IMR-90 (cell line): ENCODE results near the gene LIN37. TPM values are rescaled to one million over a fixed set of nuclear protein-coding genes. Genes with fewer than 3 reads are reported as not detected.

Experiments
- ATAC-seq: fragments of 200-7000 bp; cut with Tn5 transposase; 2 replicates; pipeline ENCODE4 v1.9.1; 2020; ENCODE audit warnings: low read depth, mild to moderate bottlenecking, moderate library complexity
- BruUV-seq: library from RNA; stranded (reverse); fragments of 400-500 nt; replicated peaks from 2 replicates; lab custom pipeline; 2021; lab: Mats Ljungman, UMichigan
- CTCF ChIA-PET: fragments of 300-600 bp; formaldehyde crosslinking; extraction: SDS; loops from one replicate; lab custom pipeline; 2021; ENCODE audit warnings: antibody characterized with exemption; lab: Yijun Ruan, JAX
- POLR2A ChIA-PET: fragments of 300-600 bp; sonication (Branson Sonifier 250); formaldehyde crosslinking; loops from one replicate; lab custom pipeline; 2022; ENCODE audit warnings: antibody characterized with exemption; ENCODE audit not compliant: unreplicated experiment; lab: Charles Lee
- DNase-seq: peaks from one replicate; pipeline ENCODE4 v3.0.0; 2013
- H2AFZ ChIP-seq: replicated peaks from 2 replicates; pipeline ENCODE3; 2013; ENCODE audit warnings: low read length, mild to moderate bottlenecking; ENCODE audit not compliant: poor library complexity
- H2AK5ac ChIP-seq: 2 replicates; pipeline ENCODE4 v1.6.1; 2013; ENCODE audit warnings: low read depth, low read length, inconsistent platforms
- H2AK9ac ChIP-seq: replicated peaks from 2 replicates; pipeline ENCODE3; 2013; ENCODE audit warnings: mild to moderate bottlenecking, low read depth, low read length, moderate library complexity; ENCODE audit not compliant: poor library complexity
- H2BK120ac ChIP-seq: 2 replicates; pipeline ENCODE4 v1.6.1; 2013; ENCODE audit warnings: low read depth, low read length, inconsistent platforms
- H2BK15ac ChIP-seq: 3 replicates; pipeline ENCODE4 v1.6.1; 2013; ENCODE audit warnings: low read depth, low read length, inconsistent platforms
- H2BK20ac ChIP-seq: 2 replicates; pipeline ENCODE4 v1.6.1; 2013; ENCODE audit warnings: low read depth, mild to moderate bottlenecking, inconsistent platforms, low read length, moderate library complexity
- H2BK5ac ChIP-seq: 2 replicates; pipeline ENCODE4 v1.6.1; 2013; ENCODE audit warnings: mild to moderate bottlenecking, low read depth, low read length, inconsistent platforms; ENCODE audit not compliant: poor library complexity, severe bottlenecking
- H3K14ac ChIP-seq: replicated peaks from 2 replicates; pipeline ENCODE4 v1.6.1; 2013; ENCODE audit warnings: low read depth, low read length, inconsistent platforms
- H3K18ac ChIP-seq: 2 replicates; pipeline ENCODE4 v1.6.1; 2013; ENCODE audit warnings: low read depth, low read length, control low read depth
- H3K23ac ChIP-seq: 2 replicates; pipeline ENCODE4 v1.6.1; 2013; ENCODE audit warnings: low read depth, low read length, inconsistent platforms
- H3K27ac ChIP-seq: 2 replicates; pipeline ENCODE4 v1.5.1; 2013; ENCODE audit warnings: mild to moderate bottlenecking, control low read depth, low read length; ENCODE audit not compliant: insufficient read depth
- H3K27me3 ChIP-seq: 2 replicates; pipeline ENCODE4 v1.6.1; 2013; ENCODE audit warnings: low read length; ENCODE audit not compliant: control insufficient read depth, insufficient read depth
- H3K36me3 ChIP-seq: 2 replicates; pipeline ENCODE4 v1.6.1; 2013; ENCODE audit warnings: low read length, mixed read lengths; ENCODE audit not compliant: control insufficient read depth, insufficient read depth
- H3K4ac ChIP-seq: 2 replicates; pipeline ENCODE4 v1.6.1; 2013; ENCODE audit warnings: low read depth, low read length, inconsistent platforms
- H3K4me1 ChIP-seq: 2 replicates; pipeline ENCODE4 v1.6.1; 2013; ENCODE audit warnings: low read length, mixed read lengths; ENCODE audit not compliant: control insufficient read depth, insufficient read depth
- H3K4me2 ChIP-seq: 2 replicates; pipeline ENCODE4 v1.6.1; 2013; ENCODE audit warnings: low read depth, mild to moderate bottlenecking, control low read depth, low read length, moderate library complexity
- H3K4me3 ChIP-seq: 2 replicates; pipeline ENCODE4 v1.5.1; 2013; ENCODE audit warnings: low read depth, mild to moderate bottlenecking, control low read depth, low read length, moderate library complexity; ENCODE audit not compliant: insufficient read depth
- H3K56ac ChIP-seq: 2 replicates; pipeline ENCODE4 v1.6.1; 2013; ENCODE audit warnings: low read length, inconsistent platforms; ENCODE audit not compliant: insufficient read depth; ENCODE audit errors: extremely low read depth
- H3K79me1 ChIP-seq, 2 experiments: 2 replicates each; pipeline ENCODE4 v1.6.1; 2013; ENCODE audit warnings: low read length in 2 of 2, inconsistent platforms in 1 of 2, low read depth in 1 of 2
- H3K9ac ChIP-seq: 2 replicates; pipeline ENCODE4 v1.6.1; 2013; ENCODE audit warnings: low read depth, low read length, control low read depth
- H3K9me1 ChIP-seq: 2 replicates; pipeline ENCODE4 v1.6.1; 2013; ENCODE audit warnings: low read length, inconsistent platforms; ENCODE audit not compliant: insufficient read depth
- H3K9me3 ChIP-seq: 2 replicates; pipeline ENCODE4 v1.6.1; 2013; ENCODE audit warnings: low read length; ENCODE audit not compliant: control insufficient read depth, insufficient read depth
- H4K20me1 ChIP-seq: 2 replicates; pipeline ENCODE4 v1.6.1; 2013; ENCODE audit warnings: low read length, inconsistent platforms; ENCODE audit not compliant: insufficient read depth
- H4K5ac ChIP-seq: 2 replicates; pipeline ENCODE4 v1.6.1; 2013; ENCODE audit warnings: mild to moderate bottlenecking, low read depth, low read length, control low read depth
- H4K8ac ChIP-seq, 2 experiments: 2 replicates each; pipeline ENCODE4 v1.6.1; 2013; ENCODE audit warnings: low read depth in 2 of 2, low read length in 2 of 2, control low read depth in 1 of 2, inconsistent platforms in 1 of 2
- H4K91ac ChIP-seq: 2 replicates; pipeline ENCODE4 v1.6.1; 2013; ENCODE audit warnings: low read depth, low read length, inconsistent platforms; ENCODE audit not compliant: insufficient read depth
- BHLHE40 ChIP-seq: fragments of 150-350 bp; IDR thresholded peaks from 2 replicates; pipeline ENCODE4 v1.6.1; 2016; ENCODE audit warnings: mild to moderate bottlenecking, low read depth, low read length
- CEBPB ChIP-seq: IDR thresholded peaks from 2 replicates; pipeline ENCODE4 v1.6.1; 2012; ENCODE audit warnings: low read depth, low read length, improper control_type of control experiment
- CTCF ChIP-seq: conservative IDR thresholded peaks from 2 replicates; pipeline ENCODE4 v1.5.1; 2012; ENCODE audit warnings: mild to moderate bottlenecking, low read depth, low read length, improper control_type of control experiment
- ELK1 ChIP-seq: fragments of 150-350 bp; IDR thresholded peaks from 2 replicates; pipeline ENCODE4 v1.6.1; 2016; ENCODE audit warnings: low read depth, mild to moderate bottlenecking, low read length, moderate library complexity, borderline replicate concordance
- FOS ChIP-seq: fragments of 150-350 bp; IDR thresholded peaks from 2 replicates; pipeline ENCODE4 v1.6.1; 2016; ENCODE audit warnings: low read depth, low read length
- MAFK ChIP-seq: IDR thresholded peaks from 2 replicates; pipeline ENCODE4 v1.6.1; 2012; ENCODE audit warnings: low read depth, low read length, improper control_type of control experiment
- MAZ ChIP-seq: IDR thresholded peaks from 2 replicates; pipeline ENCODE4 v1.6.1; 2012; ENCODE audit warnings: low read depth, mild to moderate bottlenecking, low read length, improper control_type of control experiment, moderate library complexity, borderline replicate concordance
- MXI1 ChIP-seq: IDR thresholded peaks from 2 replicates; pipeline ENCODE4 v1.6.1; 2012; ENCODE audit warnings: low read depth, mild to moderate bottlenecking, low read length, moderate library complexity, borderline replicate concordance
- NFE2L2 ChIP-seq: fragments of 150-350 bp; IDR thresholded peaks from 2 replicates; pipeline ENCODE4 v1.6.1; 2016; ENCODE audit warnings: low read depth, mild to moderate bottlenecking, low read length
- RAD21 ChIP-seq: IDR thresholded peaks from 2 replicates; pipeline ENCODE4 v1.6.1; 2012; ENCODE audit warnings: low read length, improper control_type of control experiment
- RCOR1 ChIP-seq: IDR thresholded peaks from 2 replicates; pipeline ENCODE4 v1.6.1; 2012; ENCODE audit warnings: mild to moderate bottlenecking, low read length, improper control_type of control experiment; ENCODE audit not compliant: insufficient replicate concordance
- RFX5 ChIP-seq: IDR thresholded peaks from 2 replicates; pipeline ENCODE4 v1.8.0; 2012; ENCODE audit warnings: low read depth, mild to moderate bottlenecking, low read length, moderate library complexity
- SMC3 ChIP-seq: fragments of 150-350 bp; IDR thresholded peaks from 2 replicates; pipeline ENCODE4 v1.6.1; 2016; ENCODE audit warnings: low read depth, mild to moderate bottlenecking, antibody characterized with exemption, low read length, moderate library complexity
- USF2 ChIP-seq: fragments of 150-350 bp; IDR thresholded peaks from 2 replicates; pipeline ENCODE4 v1.6.1; 2017; ENCODE audit warnings: mild to moderate bottlenecking, antibody characterized with exemption, low read length, low read depth
- WGBS, 2 experiments: methylation state at CpG; one replicate each; pipeline versions ENCODE4 v1.1.5 to v1.1.7; 2013; ENCODE audit warnings: missing lambda C conversion rate in 2 of 2; ENCODE audit not compliant: insufficient read length in 1 of 2; ENCODE audit errors: extremely low coverage in 2 of 2; 5-methylcytosine and 5-hydroxymethylcytosine counted together
- dilution Hi-C: fragments of 300-500 bp; cut with HindIII; formaldehyde crosslinking; loops from one replicate; pipeline ENCODE4 v1.14.3; 2018; ENCODE audit warnings: low sequenced_read_pairs; ENCODE audit not compliant: unreplicated experiment
- in situ Hi-C: fragments of 300-500 bp; cut with MboI; formaldehyde crosslinking; loops from 3 replicates; pipeline ENCODE4 v1.14.3; 2019; ENCODE audit warnings: low sequenced_read_pairs, inconsistent platforms, mixed read lengths
- intact Hi-C: fragments of 100-400 bp; cut with micrococcal nuclease; formaldehyde crosslinking; loops from 2 replicates; pipeline ENCODE4 v1.10.0; 2022
- polyA plus RNA-seq, 3 experiments: library from polyadenylated mRNA; depleted of rRNA; stranded (reverse); fragments of >200 nt; gene quantifications; 2 replicates each; pipeline ENCODE4 v1.2.3, GENCODE V29; 2012; ENCODE audit warnings: low replicate concordance in 1 of 3
- total RNA-seq: library from RNA; depleted of rRNA; stranded (reverse); fragments of >200 nt; gene quantifications from 2 replicates; pipeline ENCODE4 v1.2.3, GENCODE V29; 2012

The LIN37 gene
- total and polyA plus RNA-seq, 2 of the 4 experiments (the other 2 are of a cell fraction), result 12.7 to 23.1 TPM

GRCh38 chr19:35743640-35744429, 4.5 kb upstream of the LIN37 start:
- Histone ChIP-seq H2BK5ac (no peak overlapping the region), H2BK120ac (no peak overlapping the region), H3K4ac (no peak overlapping the region), H3K56ac (no peak overlapping the region), H4K91ac (no peak overlapping the region), H3K79me1 (peaks cover 0 to 36% of the 10 kb centered on the region in 2 experiments; a peak in 2 of 4 replicates), H4K20me1 (no peaks in the 10 kb centered on the region; the same call in 1 of the 2 replicates), H4K5ac (no peak overlapping the region), H3K27me3 (no peaks in the 10 kb centered on the region), H2AFZ (peak overlapping the region; percentile 97), H3K36me3 (peaks cover 2% of the 10 kb centered on the region; the same call in 1 of the 2 replicates), H3K23ac (no peak overlapping the region), H3K9me3 (no peaks in the 10 kb centered on the region), H2AK9ac (peak overlapping the region; percentile 93), H3K14ac (no peak overlapping the region), H4K8ac (no peak overlapping the region), H2AK5ac (no peak overlapping the region), H3K4me1 (0 out of 2 replicates have a peak, but pooled peaks cover 3% of the 10 kb centered on the region), H3K18ac (no peak overlapping the region), H3K27ac (no peak overlapping the region), H3K4me3 (no peak overlapping the region), H3K4me2 (no peak overlapping the region), H3K9me1 (peaks cover 5% of the 10 kb centered on the region; the same call in 1 of the 2 replicates), H3K9ac (no peak overlapping the region), H2BK20ac (no peak overlapping the region), H2BK15ac (no peak overlapping the region)
- CTCF ChIA-PET, result no interaction called here
- dilution Hi-C loops (no loop called here), intact Hi-C loops (loop anchor here (2.0 kb wide), 2 partner anchors 27 to 77 kb away; no protein-coding TSS in a partner anchor), in situ Hi-C loops (no loop called here)
- no peak for DNase-seq
- no peak for ATAC-seq
- no TSS peak for BruUV-seq
- POLR2A ChIA-PET, result no interaction called here
- WGBS, 2 experiments, result 90% methylated on average over 6 of the region's 19 CpGs; no CpG with 5 or more reads in 1 of the 2 experiments
- TF ChIP-seq RAD21 (no peak), CEBPB (no peak), MXI1 (no peak), USF2 (no peak), RFX5 (no peak), SMC3 (no peak), ELK1 (no peak), MAFK (no peak), RCOR1 (no peak), NFE2L2 (no peak), MAZ (no peak), BHLHE40 (no peak), CTCF (no peak), FOS (no peak)
